Kidney tubule cell (primary cell): ENCODE data around the gene WNT5A.
A peak's percentile ranks its signal among the peaks of the same experiment; 100 is the strongest.

Experiments used
- DNase-seq: peaks from one replicate; pipeline ENCODE4 v3.0.0-alpha.2; 2018; ENCODE audit warnings: low spot score

Gene WNT5A

DNA sequence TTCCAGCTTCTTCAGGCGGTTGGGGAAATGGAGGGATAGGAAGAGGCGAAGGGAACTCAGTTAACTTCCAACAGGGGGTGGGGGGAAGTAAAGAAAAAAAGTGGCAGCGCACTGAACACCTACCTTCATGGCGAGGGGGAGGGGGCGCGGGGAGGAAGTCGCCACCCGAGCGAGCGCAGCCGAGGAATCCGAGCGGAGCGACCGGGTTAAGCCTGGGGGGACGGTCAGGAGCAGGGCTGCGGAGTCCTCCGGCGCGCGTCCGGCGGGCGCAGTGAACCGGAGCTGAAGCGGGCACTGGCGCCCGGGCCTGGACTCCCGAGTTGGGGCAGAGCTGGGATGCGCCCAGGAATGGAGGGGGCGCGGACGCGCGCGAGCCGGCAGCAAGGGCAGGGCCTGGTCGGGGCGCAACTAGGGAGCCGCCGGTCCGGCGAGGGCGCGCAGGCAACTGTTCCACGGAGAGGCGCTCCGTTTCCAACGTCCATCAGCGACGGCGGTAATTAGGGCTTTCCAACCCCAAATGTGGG is at the start of gene WNT5A:
Gene WNT5A (minus strand): TSS at position 450 of the 524 bp plus-strand sequence. CDS start 321 bp downstream, at position 129.
- DNase-seq: peak; percentile 59

DNA sequence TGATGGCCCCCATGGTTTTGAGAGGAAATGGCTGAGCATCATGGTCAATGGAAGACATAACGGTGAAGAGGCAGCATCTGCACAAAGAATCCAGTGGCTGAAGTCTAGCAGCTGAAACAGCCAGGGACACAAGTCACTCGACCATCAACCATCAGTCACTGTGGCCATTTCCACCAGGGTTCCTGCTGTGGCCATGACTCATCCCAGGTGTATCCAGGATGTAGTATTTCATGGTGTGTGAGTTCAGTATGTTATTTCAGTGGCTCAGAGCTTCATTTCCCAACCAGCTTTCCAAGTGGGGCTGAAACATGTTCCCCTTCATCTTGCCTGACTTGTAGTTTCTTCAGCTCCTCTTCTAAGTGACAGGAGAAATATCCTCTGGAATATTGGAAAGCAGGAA is 47.8 kb upstream of the WNT5A start:
- DNase-seq: peak; percentile 89

DNA sequence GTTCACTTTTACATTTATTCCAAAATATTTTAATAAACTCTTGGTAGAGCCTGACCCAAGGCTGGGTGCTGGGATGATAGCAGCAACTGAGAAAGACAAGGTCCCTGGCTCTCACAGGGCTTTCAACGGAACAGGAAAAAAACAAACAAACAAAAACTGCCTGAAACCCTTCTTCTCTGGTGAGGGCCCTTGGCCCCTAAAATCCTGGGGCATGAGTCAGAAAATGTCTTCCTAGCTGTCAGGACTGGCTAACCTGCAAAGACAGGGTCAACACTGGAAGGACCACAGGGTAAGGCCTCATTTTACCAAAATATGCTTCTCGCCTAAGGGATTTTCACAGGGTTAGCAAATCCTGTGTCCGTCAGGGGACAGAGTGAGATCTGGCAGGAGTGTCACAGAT is 45.7 kb upstream of the WNT5A start:
- no peak for DNase-seq

DNA sequence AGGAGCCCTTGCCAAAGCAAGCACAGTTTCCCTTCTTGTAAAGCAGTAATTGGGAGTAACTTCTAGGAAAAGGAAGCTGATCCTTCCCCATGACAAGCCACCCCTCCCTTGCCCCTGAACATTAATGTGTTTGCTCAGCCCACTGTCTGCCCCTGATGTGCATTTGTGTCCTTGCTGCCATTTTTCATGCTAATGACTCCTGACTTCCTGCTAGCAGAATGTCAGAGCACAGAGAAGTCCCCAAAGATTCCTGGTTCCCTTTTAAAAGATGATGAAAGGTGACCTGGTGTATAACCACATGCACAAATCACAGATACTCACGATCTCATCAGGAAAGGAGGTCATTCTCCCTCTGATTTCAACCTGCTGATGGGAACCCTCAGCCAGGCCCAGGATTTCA is 44.2 kb upstream of the WNT5A start:
- DNase-seq: no peak

DNA sequence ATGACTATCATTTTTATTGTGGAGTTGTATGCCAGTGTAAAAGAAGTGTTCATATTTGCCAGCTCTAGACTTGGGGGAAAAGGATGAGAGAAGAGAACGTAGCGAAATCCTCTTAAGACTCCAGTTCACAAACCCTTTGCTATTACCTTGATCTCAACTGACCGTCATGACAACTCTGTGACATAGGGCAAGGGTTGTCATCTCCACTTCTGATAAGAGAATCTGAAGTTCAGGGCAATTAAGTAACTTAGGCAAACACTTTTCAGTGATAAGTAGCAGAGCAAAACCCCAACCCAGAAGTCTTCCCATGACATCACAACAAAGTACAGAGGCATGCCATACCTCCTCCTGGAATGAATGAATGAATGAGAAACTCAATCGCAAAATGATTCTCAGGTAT is 40.3 kb upstream of the WNT5A start:
- no peak for DNase-seq

DNA sequence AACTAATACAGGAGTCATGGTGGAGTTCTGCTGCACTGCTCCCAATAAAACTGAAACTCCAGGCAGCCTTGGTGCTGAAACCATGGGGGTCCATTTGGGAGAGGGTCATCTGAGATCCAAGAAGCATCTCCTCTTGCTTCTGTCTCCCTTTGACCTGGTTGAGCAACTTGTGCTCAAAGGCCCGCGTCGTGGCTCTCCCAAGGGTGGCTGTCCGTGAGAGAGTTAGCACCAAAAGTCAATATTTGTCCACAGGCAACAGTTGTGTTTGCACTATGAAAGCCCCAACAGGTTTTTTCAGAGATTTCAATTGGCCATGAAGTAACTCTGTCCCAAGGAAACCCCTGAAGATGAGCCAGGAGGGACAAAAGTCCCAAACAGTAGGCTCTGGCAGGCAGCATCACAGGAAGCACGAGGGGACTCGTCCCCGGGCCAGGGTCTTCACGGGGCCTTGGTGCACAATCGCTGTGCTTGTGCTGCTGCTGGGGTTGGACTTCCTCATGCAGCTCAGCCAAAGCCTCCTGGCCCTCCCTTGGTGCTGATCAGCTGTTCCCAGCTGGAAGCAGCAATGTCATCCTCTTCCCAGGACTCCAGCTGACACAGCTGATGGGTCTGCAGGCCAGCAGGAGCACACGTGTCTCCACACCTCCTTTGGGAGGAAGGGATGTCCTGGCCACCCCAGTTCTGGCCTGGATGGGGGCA is 39.4 kb upstream of the WNT5A start:
- no peak for DNase-seq

DNA sequence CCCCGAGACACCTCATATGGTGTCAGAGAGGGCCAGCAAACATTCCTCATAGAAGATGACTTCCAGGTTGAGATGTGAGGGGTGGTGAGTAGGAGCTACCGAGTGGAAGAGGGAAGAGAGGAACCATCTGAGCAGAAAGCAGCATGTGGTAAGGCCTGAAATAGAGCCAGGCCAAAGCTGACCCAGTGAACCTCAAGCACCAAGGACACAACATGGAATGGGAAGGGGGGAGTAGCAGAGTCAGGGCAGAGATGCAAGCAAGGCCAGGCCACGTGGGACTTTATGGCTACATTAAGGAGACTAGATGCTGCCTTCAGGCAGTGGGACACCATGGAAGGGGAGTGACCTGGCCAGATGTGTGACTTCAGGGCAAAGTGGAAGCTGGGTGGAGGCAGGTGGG is 38.3 kb upstream of the WNT5A start:
- no peak for DNase-seq

DNA sequence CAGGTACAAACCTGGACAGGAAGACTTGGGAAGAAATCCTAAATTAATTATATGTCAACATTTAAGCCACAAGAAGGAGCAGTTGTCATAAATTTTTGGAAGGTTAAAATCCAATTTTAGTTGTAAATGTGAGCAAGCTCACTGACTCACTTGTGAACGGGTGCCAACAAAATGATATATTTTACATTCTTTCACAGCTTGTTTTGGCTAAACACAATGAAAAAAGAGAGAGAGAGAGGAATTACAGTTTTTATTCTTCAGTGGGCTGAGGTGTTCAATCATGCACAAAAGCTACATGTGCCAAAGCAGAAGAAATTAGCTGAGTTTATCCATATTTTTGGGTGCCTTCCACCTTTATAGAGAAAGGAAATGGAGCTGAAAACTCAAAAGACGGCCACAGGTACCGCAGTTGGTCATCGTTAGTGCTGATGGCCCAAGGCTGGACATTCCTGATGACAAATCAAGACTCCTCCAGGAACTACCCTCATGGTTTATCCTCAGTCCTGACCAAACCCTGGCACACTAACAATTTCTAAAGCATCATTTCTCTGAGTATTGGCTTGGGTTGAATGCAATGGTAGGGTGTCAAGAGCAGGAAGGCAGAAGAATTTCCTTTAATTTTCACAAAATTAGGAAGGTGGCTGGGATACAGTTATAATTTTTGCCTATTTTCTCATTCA is 37.6 kb upstream of the WNT5A start:
- DNase-seq: peak; percentile 71

DNA sequence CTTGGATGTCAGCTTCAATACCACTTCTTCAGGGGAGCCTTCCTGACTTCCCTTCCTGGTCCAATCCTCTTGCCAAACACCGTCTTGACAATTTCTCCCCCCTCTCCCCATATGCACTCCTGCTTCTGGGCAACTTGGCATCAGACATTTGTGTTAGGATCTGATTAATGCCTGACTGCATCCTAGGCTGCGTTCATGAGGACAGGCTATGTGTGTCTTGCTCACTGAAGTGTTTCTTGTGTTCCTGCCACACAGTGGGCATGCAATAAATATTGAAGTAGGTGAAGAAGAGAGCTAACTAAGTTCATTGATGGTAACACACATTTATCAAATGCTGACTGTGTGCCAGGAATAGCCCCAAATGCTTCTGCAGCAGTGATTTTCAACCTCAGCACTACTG is 36.4 kb upstream of the WNT5A start:
- DNase-seq: peak; percentile 45

DNA sequence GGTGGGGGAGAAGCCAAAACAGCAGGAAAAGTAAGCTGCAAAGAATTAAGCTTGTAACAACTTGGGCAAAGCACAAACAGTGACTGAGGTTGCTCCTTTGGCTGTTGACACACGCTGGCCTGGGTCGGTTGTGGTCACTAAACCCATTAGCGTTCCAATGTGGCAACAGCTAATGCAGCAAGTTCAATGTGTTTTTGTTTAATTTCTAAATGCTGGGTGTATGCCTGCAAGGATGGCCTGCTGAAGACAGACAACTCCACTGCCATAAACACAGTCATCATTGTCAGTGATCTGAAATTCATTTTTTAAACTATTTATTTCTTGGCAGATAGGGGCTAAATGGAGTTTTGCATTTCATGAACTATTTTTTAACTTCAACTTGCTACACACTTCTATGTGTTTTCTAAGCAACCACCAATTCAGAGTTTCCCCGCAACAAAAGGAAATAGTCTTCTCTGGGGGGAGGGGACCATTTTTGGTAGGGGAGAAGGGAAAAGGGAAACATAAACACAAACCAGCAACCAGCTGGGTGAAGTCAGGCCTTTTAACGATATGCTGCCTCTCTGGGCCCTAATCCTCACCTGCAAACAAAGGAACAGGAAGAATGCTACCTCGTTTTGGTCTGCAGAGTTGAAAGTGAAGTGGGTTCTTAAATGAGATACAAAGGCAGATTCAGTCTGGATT is 34.8 kb upstream of the WNT5A start:
- DNase-seq: no peak

DNA sequence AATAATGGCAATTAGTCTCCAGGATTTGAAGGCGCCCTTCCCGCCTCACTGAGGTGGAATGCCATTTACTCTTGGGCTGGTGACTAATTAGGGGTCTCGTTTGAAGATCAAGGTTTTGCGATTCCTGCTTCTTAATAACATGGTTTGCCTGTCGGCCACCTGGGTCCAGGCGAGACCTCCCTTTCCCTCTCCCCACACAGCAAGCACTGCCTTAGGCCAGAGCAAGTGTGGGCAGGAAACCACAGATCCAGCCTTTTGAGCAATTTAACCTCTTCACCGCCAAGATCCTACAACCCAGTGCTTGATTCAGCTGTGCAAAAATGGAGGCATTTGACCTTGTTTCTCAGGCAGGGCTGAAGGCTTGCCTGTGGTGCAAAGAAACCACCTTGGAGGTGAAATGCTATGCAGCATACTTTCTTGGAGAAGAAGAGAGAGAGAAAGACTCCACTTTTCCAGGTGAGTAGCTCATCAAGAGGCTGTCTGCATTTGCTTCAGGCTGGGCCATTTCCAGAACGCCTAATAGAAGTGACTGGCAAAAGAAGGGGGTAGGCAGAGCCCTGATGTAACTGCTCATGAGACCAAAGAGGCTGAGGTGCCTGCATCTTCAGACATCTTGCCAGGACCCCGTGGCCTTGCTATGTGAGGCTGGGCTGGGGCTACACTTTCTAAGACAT is 34.1 kb upstream of the WNT5A start:
- no peak for DNase-seq

DNA sequence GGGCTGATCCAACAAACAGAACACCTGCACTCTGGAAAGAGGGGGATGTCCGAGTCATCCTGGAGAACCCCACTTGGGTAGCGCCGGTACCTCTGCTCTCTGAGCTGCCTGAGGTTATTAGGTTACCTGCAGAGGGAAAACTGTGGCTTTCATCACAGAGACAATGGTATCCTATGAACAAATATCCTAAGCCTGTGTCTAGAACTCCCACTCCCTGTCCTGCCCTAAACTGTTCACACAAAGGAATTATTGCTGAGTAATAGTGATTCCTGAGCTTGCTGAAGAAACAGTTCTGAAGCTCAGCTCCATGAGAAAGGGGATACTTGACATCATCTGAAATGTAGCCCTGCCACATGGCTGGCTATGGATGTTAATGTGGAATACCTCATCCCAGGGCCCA is 31.9 kb upstream of the WNT5A start:
- DNase-seq: peak; percentile 63

DNA sequence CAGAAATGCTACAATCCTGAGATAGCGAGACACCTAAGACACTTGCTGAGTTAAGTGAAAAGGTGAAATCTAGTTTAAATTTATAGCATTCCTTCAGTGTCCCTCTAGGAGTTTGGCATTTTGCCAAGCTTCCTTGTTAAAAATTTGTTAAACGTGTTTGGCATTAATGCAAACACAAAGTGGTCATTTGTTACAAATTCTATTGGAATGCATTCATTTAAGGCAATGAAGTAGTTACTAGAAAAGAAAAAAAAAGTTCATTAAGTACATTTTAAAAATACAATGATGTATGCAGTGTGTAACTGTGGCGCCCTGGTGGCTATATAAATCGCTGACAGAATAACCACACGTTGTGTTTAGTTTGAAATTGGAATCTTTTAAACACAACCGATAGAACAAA is 31.3 kb upstream of the WNT5A start:
- peak; percentile 84 for DNase-seq

DNA sequence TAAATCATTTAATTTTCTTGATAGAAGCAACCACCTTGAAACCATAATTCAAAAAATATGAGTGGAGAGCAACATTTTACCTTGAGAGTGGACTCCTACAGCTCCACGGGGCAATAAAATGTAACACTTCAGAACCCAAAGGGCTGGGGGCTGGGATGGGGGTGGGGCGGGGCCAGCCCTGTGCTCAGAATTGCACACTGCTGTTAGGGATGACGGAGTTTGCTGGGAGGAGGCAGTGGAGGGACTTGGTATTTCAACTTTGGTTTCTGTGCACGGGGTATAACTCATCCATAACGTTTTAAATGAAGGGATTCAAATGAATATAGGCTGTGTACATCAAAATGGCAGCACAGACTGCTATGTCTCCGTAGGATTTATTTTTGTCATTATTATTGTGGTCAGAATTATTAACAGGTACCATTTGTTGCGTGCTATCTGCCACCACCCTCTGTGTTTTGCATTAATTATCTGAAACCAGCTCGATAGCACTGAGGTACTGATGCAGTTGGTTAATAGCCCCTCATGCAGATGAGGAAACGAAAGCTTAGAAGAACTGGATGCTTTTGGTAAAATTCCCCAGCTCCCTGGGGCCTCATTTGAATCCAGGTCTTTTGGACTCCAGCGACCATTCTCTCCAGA is 29.4 kb upstream of the WNT5A start:
- DNase-seq: no peak

DNA sequence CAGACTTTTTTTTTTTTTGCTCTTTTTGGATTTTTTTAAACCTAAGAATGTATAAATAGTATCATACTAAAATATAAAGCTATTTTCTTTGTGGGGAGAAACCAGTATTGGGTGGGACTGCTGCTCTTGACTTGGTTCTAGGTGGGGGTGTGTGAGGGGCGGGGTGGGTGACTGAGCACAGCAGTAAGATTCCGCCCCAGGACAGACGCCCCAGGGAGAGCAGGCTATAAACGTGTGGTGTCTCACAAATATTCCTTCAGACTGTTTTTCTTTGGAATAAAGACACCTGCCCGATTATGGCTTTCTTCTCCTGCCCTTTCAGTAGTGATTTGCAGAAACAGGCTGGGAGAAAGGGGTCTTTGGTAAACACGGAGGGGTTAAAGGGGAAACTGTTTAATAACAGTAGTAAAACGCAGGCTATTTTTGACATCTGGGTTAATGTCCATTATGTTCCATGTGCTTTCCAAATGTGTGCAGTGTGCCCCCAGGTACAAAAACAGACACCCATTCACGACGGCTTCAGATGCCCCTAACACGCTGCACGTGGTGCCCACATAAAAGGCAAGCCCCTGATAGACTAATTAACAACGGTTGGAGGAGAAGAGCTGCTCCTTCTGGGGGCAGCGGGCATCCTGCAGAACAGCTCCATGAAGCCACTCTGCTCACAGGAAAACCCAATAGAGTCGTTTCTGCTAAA is 28.6 kb upstream of the WNT5A start:
- DNase-seq: no peak

DNA sequence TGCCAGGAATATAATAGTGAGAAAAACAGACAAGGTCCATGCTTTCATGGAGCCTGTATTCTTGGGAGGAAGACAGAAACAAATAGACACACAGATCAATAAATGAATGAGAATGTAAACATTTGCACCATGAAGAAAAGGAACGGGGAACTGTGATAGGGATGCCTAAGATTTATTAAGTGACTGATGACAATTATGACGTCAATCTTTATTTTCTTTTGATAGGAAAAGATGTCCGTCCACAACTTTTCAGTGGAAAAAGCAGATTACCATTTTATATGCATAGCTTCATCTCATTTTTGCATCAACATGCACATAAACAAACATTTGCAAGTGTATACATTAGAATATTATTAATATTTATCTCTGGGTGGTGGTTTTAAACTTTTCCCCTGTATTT is 27.9 kb upstream of the WNT5A start:
- DNase-seq: no peak

DNA sequence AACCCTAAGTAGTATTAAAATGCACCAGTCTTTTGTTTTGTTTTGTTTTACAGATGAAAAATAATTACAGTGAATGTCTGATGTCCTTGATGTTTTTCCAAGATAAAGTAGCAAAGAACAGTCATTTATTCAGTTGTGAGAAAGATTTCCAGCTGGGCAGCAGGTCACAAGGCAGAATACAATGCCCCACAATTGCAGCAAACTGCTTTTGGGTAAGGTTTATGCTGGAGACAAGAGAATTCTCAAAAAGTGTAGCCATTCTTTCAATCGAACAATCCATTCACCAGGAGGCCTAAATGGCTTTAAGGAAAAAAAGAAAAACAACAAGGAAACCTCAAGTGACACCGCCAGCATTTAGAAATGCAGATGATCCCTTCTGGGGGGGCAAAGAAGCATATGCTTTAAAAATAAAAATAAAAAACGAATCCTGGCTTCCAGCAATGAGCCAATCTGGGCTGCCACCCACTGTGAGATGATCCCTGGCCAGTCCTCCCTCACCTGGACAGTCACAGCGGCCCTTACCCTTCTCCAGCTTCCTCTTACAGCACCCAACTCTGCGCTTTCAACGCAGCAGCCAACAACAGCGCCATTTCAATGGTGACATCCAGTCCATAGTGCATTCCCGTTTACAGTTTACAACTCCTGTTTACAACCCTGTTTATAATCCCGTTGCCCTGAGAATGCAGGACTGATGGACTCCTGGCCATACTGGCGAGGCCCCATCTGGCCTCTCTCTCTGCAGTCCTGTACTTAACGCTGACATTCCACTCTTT is 25.7 kb upstream of the WNT5A start:
- DNase-seq: no peak

DNA sequence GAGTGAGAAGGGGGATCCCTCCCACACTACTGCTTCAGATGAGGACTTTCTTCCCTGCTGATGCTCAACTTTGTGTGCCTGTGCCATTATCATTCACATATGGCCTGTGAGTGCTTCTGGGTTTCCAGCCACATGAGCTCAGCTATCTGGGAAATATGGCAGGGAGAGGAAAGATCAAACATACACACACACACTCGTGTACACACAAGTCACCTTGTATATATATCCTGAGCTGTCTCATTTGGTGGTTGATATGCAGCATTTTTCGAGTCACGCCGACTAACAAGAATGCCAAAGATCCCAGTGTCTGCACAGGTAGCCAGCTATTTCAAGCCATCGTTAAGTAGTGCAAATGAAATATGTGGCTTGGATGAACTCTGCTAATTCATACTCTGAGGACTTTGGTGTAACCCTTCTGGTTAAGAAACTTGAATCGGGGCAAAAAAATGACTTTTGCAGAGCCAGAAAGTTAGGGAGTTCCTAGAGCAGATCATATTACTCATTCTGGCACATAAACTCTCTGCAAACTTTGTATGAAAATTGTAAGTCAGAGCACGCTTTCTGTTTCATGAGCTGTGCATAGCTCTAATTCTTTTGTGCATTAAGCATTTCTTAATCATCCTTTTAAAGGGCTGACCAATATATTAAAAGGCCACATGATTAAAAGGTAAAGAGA is 24.9 kb upstream of the WNT5A start:
- DNase-seq: no peak

DNA sequence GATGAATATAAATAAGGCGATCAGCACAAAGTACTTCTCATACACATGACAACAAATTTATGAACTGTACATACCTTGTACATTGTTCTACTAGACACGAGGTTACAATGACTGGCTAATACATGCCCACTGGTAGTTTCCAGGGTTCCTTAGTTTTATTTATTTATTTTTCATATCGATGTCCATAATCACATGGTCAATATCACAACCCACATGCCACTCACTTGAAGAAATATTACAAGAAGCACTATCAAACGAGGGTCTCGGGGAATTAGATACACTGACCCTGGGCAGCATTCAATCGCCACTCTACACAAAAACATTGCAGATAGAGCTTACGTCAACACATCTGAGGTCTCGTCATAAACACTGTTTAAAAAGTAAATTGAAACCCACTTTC is 21.2 kb upstream of the WNT5A start:
- DNase-seq: no peak

DNA sequence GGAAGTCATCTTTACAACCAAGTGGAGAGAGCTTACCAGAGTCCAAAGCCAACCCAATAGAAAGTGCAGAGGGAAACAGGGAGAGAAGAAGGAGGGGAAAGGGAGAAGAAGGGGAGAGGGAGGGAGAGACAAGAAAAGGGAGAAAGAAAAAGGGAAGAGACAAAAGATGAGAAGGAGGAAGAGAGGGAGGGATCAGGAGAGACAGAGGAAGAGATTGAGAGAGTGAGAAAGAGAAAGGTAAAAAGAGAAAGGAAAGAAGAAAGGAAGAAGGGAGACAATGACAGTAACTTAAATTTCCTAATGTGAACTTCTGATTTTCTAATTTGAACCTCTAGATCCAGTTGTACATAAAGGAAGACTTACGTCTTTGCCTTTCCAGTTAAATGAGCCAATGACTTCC is 20.7 kb upstream of the WNT5A start:
- DNase-seq: no peak
